ENCODE results near the gene GATAD2A.

Gene GATAD2A

GRCh38 chr19:19493841-19494546 lies 88.5 kb downstream of the GATAD2A start:
- no peak for DNase-seq

GRCh38 chr19:19495614-19496603 lies 90.4 kb downstream of the GATAD2A start:
- DNase-seq, result no peak

- DNase-seq, result no peak
Observed at GRCh38 chr19:19498255-19498991, 92.9 kb downstream of the GATAD2A start.

- no peak for DNase-seq
Observed at GRCh38 chr19:19499272-19499995, 94.0 kb downstream of the GATAD2A start.

GRCh38 chr19:19500975-19501644 lies 95.6 kb downstream of the GATAD2A start:
- no peak for DNase-seq

GRCh38 chr19:19501798-19502197 lies 96.3 kb downstream of the GATAD2A start:
- DNase-seq, result no peak

GRCh38 chr19:19502281-19502680 lies 96.8 kb downstream of the GATAD2A start:
- no peak for DNase-seq

- no peak for DNase-seq
Observed at GRCh38 chr19:19502808-19503602, 97.5 kb downstream of the GATAD2A start.

- DNase-seq, result no peak
Observed at GRCh38 chr19:19504754-19505668, 99.5 kb downstream of the GATAD2A start.

- DNase-seq, result no peak
Observed at GRCh38 chr19:19505669-19506326, 100.3 kb downstream of the GATAD2A start.

- no peak for DNase-seq
Observed at GRCh38 chr19:19506592-19506991, 101.1 kb downstream of the GATAD2A start.

- no peak for DNase-seq
Observed at GRCh38 chr19:19507354-19507753, 101.9 kb downstream of the GATAD2A start.

- no peak for DNase-seq
Observed at GRCh38 chr19:19508217-19508616, 102.7 kb downstream of the GATAD2A start.

- no peak for DNase-seq
Observed at GRCh38 chr19:19510432-19510831, 105.0 kb downstream of the GATAD2A start.

- no peak for DNase-seq
Observed at GRCh38 chr19:19513682-19514081, 108.2 kb downstream of the GATAD2A start.

GRCh38 chr19:19514215-19514657 lies 108.8 kb downstream of the GATAD2A start:
- DNase-seq, result no peak

- no peak for DNase-seq
Observed at GRCh38 chr19:19514881-19515641, 109.6 kb downstream of the GATAD2A start, which contains the start of gene TSSK6. TSSK6 (minus strand) TSS chr19:19515548; CDS start chr19:19515427, 121 bp downstream.
